ENCODE measurements around the gene SLC44A1. TPM values are rescaled to one million over a fixed set of nuclear protein-coding genes. Genes with fewer than 3 reads are reported as not detected.

Gene SLC44A1
- polyA plus RNA-seq, 3 donors = 6.9 to 52.1 (median 46.5) TPM

DNA sequence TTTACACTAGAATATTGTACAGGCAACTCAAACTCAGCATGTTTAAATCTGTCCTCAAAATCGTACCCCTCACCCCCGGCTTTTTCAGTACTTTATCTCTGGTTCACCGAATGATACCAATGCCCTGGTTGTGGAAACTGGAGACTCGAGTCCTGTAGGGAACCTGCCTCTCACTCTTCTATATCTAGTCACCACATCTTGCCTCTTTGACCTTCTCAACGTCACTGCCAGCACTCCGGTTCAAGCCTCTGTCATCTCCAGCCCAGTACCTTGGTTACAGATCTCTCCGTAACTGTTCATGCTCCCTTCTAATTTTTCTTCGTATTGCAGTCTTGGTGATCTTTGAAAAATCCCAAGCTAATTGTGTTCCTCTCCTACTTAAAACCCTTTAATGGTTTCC lies 6.7 kb downstream of the SLC44A1 start:
- Histone ChIP-seq H2AFZ (ENCODE audit: insufficient read depth, low read depth, low read length, poor library complexity, severe bottlenecking) (no peak overlapping the region), H3K27me3 (ENCODE audit: control insufficient read depth in 2 of 2, insufficient read depth in 2 of 2, low read length in 2 of 2) (no peaks in the 10 kb centered on the region), H3K36me3 (replicated peaks in 1 of 2; ENCODE audit: control insufficient read depth in 1 of 2, insufficient read depth in 2 of 2, low read length in 2 of 2) (no peaks in the 10 kb centered on the region), H3K79me2 (ENCODE audit: insufficient read depth, low read length) (peaks cover 100% of the 10 kb centered on the region), H3K4me3 (replicated peaks in 1 of 3; ENCODE audit: low read depth in 2 of 3, low read length in 3 of 3) (no peak overlapping the region), H3K9me3 (replicated peaks in 1 of 2; ENCODE audit: control insufficient read depth in 1 of 2, insufficient read depth in 1 of 2, low read length in 2 of 2) (no peaks in the 10 kb centered on the region), H3K27ac (ENCODE audit: low read depth in 1 of 2, low read length in 2 of 2) (no peak overlapping the region), H4K20me1 (ENCODE audit: insufficient read depth, low read length) (peaks cover 13% of the 10 kb centered on the region), H3K9ac (ENCODE audit: insufficient read depth, low read length, poor library complexity, severe bottlenecking) (no peak overlapping the region), H3K4me2 (replicated peaks; ENCODE audit: extremely low read depth, low read length, poor library complexity, severe bottlenecking) (no peak overlapping the region), H3K4me1 (ENCODE audit: control insufficient read depth in 1 of 2, insufficient read depth in 2 of 2, low read length in 2 of 2) (peaks cover 4 to 20% of the 10 kb centered on the region in 2 donors)
- peaks cover 3 to 5% of the 10 kb centered on the region in 2 donors for H3K36me3 Mint-ChIP-seq
- intact Hi-C loops (cut with micrococcal nuclease) = no loop called here
- no peak for DNase-seq
- no peak overlapping the region for H3K4me3 Mint-ChIP-seq
- H3K9me3 Mint-ChIP-seq = no peaks in the 10 kb centered on the region
- WGBS (ENCODE audit: insufficient coverage) = 94% methylated on average over 7 of the region's 8 CpGs
- H3K27me3 Mint-ChIP-seq (ENCODE audit: low read depth in 3 of 3) = peaks cover 0 to 4% (median 2%) of the 10 kb centered on the region in 3 donors
- peak overlapping the region in 1 of 7 donors; percentile 21 for H3K27ac Mint-ChIP-seq
- TF ChIP-seq, protein P1, sequence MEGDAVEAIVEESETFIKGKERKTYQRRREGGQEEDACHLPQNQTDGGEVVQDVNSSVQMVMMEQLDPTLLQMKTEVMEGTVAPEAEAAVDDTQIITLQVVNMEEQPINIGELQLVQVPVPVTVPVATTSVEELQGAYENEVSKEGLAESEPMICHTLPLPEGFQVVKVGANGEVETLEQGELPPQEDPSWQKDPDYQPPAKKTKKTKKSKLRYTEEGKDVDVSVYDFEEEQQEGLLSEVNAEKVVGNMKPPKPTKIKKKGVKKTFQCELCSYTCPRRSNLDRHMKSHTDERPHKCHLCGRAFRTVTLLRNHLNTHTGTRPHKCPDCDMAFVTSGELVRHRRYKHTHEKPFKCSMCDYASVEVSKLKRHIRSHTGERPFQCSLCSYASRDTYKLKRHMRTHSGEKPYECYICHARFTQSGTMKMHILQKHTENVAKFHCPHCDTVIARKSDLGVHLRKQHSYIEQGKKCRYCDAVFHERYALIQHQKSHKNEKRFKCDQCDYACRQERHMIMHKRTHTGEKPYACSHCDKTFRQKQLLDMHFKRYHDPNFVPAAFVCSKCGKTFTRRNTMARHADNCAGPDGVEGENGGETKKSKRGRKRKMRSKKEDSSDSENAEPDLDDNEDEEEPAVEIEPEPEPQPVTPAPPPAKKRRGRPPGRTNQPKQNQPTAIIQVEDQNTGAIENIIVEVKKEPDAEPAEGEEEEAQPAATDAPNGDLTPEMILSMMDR (IDR thresholded peaks at IDR 0.05) = no peak
- H3K4me1 Mint-ChIP-seq = peaks cover 53% of the 10 kb centered on the region

DNA sequence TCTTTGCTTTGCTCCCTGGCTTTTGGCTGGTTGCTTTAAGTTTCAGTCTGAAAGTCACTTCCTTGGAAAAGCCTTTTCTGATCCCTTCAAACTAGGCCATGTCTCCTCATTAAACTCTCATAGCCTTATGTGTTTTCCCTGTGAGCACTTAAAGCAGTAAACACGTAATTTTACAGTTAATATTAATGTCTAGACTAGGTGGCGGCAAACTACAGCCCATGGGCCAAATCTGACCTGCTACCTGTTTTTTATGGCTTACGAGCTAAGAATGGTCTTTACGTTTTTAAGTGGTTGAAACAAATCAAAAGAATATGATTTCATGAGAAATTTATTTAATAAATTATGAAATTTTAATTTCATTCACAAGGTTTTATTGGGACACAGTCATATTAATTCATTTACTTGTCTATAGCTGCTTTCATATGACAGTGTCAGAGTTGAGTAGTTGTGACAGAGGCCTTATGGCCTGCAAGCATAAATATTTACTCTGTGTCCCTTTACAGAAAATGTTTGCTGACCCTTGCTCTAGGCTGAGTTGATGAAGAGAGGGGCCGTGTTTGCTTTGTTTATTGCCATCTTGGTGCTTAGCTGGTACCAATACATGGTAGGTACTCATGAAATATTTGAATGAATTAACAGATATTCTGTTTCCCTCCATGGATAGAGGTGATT lies 7.4 kb downstream of the SLC44A1 start:
- Histone ChIP-seq H3K27ac (ENCODE audit: low read depth in 1 of 2, low read length in 2 of 2) (no peak overlapping the region), H4K20me1 (ENCODE audit: insufficient read depth, low read length) (peaks cover 6% of the 10 kb centered on the region), H3K79me2 (ENCODE audit: insufficient read depth, low read length) (peaks cover 100% of the 10 kb centered on the region), H3K9ac (ENCODE audit: insufficient read depth, low read length, poor library complexity, severe bottlenecking) (no peak overlapping the region), H3K36me3 (replicated peaks in 1 of 2; ENCODE audit: control insufficient read depth in 1 of 2, insufficient read depth in 2 of 2, low read length in 2 of 2) (no peaks in the 10 kb centered on the region), H3K4me3 (replicated peaks in 1 of 3; ENCODE audit: low read depth in 2 of 3, low read length in 3 of 3) (no peak overlapping the region), H2AFZ (ENCODE audit: insufficient read depth, low read depth, low read length, poor library complexity, severe bottlenecking) (no peak overlapping the region), H3K27me3 (ENCODE audit: control insufficient read depth in 2 of 2, insufficient read depth in 2 of 2, low read length in 2 of 2) (no peaks in the 10 kb centered on the region), H3K9me3 (replicated peaks in 1 of 2; ENCODE audit: control insufficient read depth in 1 of 2, insufficient read depth in 1 of 2, low read length in 2 of 2) (no peaks in the 10 kb centered on the region), H3K4me1 (ENCODE audit: control insufficient read depth in 1 of 2, insufficient read depth in 2 of 2, low read length in 2 of 2) (peaks cover 4 to 15% of the 10 kb centered on the region in 2 donors), H3K4me2 (replicated peaks; ENCODE audit: extremely low read depth, low read length, poor library complexity, severe bottlenecking) (no peak overlapping the region)
- Mint-ChIP-seq H3K36me3 (peaks cover 3 to 5% of the 10 kb centered on the region in 2 donors), H3K9me3 (no peaks in the 10 kb centered on the region), H3K27me3 (ENCODE audit: low read depth in 3 of 3) (peaks cover 0 to 4% (median 2%) of the 10 kb centered on the region in 3 donors), H3K4me3 (no peak overlapping the region), H3K27ac (no peak overlapping the region), H3K4me1 (peaks cover 49% of the 10 kb centered on the region)
- TF ChIP-seq, protein P1 (IDR thresholded peaks at IDR 0.05) = no peak
- intact Hi-C loops (cut with micrococcal nuclease) = no loop called here
- DNase-seq = no peak
- WGBS (ENCODE audit: insufficient coverage) = no CpG with 5 or more reads among the region's 5 CpGs
